HG02623 (cell line): ENCODE measurements around the gene BAZ2B.

Source experiments
- ATAC-seq: cut with Tn5 transposase; IDR thresholded peaks from one replicate; pipeline ENCODE4 v1.9.1; 2021; ENCODE audit warnings: moderate library complexity; ENCODE audit not compliant: unreplicated experiment

Gene BAZ2B

GRCh38 chr2:159349674-159350299 is 266.6 kb downstream of the BAZ2B start:
- ATAC-seq = no peak

- no peak for ATAC-seq
These were observed 289.6 kb downstream of the BAZ2B start for GRCh38 chr2:159326569-159327255.

GRCh38 chr2:159322419-159322818 is 293.9 kb downstream of the BAZ2B start:
- ATAC-seq = no peak

- ATAC-seq = no peak
These were observed 298.8 kb downstream of the BAZ2B start for GRCh38 chr2:159317392-159318088.

GRCh38 chr2:159307942-159308341 is 308.4 kb downstream of the BAZ2B start:
- no peak for ATAC-seq

GRCh38 chr2:159300586-159300985 is 315.8 kb downstream of the BAZ2B start:
- ATAC-seq = no peak

- no peak for ATAC-seq
These were observed 317.4 kb downstream of the BAZ2B start for GRCh38 chr2:159298967-159299366.

- no peak for ATAC-seq
These were observed 319.2 kb downstream of the BAZ2B start for GRCh38 chr2:159297042-159297707.

- no peak for ATAC-seq
These were observed 324.2 kb downstream of the BAZ2B start for GRCh38 chr2:159292157-159292556.

- ATAC-seq = no peak
These were observed 325.9 kb downstream of the BAZ2B start for GRCh38 chr2:159290289-159290907.

- ATAC-seq = no peak
These were observed 328.6 kb downstream of the BAZ2B start for GRCh38 chr2:159287733-159288132.

- ATAC-seq = peak; percentile 85
These were observed 329.5 kb downstream of the BAZ2B start for GRCh38 chr2:159286709-159287441.

- ATAC-seq = peak; percentile 26
These were observed 330.2 kb downstream of the BAZ2B start, which contains the start of gene WDSUB1 for GRCh38 chr2:159285929-159286708. WDSUB1 (minus strand) TSS chr2:159286703; CDS start chr2:159283069, 3,634 bp downstream.

- ATAC-seq = no peak
These were observed 330.9 kb downstream of the BAZ2B start for GRCh38 chr2:159285433-159285832.

GRCh38 chr2:159283529-159283928 is 332.8 kb downstream of the BAZ2B start:
- ATAC-seq = no peak

GRCh38 chr2:159281002-159281401 is 335.3 kb downstream of the BAZ2B start:
- ATAC-seq = no peak

- ATAC-seq = no peak
These were observed 336.6 kb downstream of the BAZ2B start for GRCh38 chr2:159279700-159280099.

- no peak for ATAC-seq
These were observed 341.2 kb downstream of the BAZ2B start for GRCh38 chr2:159275111-159275510.

GRCh38 chr2:159272156-159272555 is 344.2 kb downstream of the BAZ2B start:
- no peak for ATAC-seq
